MM.1S (cell line): ENCODE data around the gene FA2H.

Experiments
- EZH2 ChIP-seq: fragments of 300-600 bp; sonication (generic); optimal IDR thresholded peaks from 2 replicates; pipeline ENCODE3; 2017; ENCODE audit warnings: low read depth, mild to moderate bottlenecking, antibody characterized with exemption, low read length, mixed read lengths
- EZH2phosphoT487 ChIP-seq: fragments of 300-600 bp; sonication (generic); IDR thresholded peaks from 2 replicates; pipeline ENCODE4 v1.6.1; 2018; ENCODE audit warnings: antibody characterized with exemption, low read length
- TF ChIP-seq, protein P1 (sequence below): fragments of 300-600 bp; sonication (generic); IDR thresholded peaks from 2 replicates; pipeline ENCODE4 v1.5.1; 2016; ENCODE audit warnings: antibody characterized with exemption, low read length, mixed read lengths

DNA sequence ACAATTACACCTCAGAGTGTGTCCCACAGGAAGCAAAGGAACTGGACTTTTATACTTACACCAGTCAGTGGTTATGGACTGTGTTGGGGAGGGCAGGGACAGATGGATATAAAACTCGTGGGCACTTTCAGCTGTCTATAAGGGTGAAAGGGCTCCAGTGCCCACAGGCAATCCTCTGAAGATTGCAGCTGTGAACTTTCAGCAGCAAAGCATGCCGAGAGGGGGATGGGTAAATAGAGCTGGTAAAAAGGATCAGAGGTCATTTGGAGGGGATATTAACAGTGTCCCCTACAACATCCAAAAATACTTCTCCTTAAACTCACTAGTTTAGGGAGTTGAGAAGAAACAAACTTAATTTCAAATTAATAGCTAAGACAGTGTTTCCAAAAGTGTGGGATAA, 94.6 kb downstream of the FA2H start:
- TF ChIP-seq, protein P1, sequence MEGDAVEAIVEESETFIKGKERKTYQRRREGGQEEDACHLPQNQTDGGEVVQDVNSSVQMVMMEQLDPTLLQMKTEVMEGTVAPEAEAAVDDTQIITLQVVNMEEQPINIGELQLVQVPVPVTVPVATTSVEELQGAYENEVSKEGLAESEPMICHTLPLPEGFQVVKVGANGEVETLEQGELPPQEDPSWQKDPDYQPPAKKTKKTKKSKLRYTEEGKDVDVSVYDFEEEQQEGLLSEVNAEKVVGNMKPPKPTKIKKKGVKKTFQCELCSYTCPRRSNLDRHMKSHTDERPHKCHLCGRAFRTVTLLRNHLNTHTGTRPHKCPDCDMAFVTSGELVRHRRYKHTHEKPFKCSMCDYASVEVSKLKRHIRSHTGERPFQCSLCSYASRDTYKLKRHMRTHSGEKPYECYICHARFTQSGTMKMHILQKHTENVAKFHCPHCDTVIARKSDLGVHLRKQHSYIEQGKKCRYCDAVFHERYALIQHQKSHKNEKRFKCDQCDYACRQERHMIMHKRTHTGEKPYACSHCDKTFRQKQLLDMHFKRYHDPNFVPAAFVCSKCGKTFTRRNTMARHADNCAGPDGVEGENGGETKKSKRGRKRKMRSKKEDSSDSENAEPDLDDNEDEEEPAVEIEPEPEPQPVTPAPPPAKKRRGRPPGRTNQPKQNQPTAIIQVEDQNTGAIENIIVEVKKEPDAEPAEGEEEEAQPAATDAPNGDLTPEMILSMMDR, result no peak
- no peak for TF ChIP-seq EZH2
- TF ChIP-seq EZH2phosphoT487, result no peak
